EH (cell line): ENCODE results near the gene MKRN2OS.
A peak's percentile ranks its signal among the peaks of the same experiment; 100 is the strongest.

Source experiments
- DNase-seq: peaks from one replicate; pipeline ENCODE4 v3.0.0-alpha.2; 2015; ENCODE audit warnings: low read depth

The MKRN2OS gene, protein sequence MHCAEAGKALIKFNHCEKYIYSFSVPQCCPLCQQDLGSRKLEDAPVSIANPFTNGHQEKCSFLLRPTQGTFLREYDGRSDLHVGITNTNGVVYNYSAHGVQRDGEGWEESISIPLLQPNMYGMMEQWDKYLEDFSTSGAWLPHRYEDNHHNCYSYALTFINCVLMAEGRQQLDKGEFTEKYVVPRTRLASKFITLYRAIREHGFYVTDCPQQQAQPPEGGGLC

DNA sequence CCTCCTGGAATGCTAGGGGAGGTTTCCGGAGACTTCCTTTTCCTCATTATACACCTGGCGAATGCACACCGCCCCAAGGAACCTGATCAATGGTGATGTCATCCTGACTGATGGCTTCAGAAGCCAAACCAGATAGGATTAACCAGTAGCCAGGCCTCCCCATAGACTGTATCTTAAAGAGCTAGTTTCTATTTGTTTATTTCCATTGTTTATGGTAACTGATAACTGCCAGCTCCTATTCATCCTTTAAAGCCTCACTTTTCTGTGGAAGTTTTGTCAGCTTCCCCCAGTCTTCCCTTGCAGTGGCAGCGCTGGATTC, at the start of gene MKRN2OS:
Gene MKRN2OS, minus strand, starts transcription at position 27 of the 319 bp plus-strand sequence. CDS start 35 bp downstream, outside the sequence.
- DNase-seq, result peak; percentile 4

DNA sequence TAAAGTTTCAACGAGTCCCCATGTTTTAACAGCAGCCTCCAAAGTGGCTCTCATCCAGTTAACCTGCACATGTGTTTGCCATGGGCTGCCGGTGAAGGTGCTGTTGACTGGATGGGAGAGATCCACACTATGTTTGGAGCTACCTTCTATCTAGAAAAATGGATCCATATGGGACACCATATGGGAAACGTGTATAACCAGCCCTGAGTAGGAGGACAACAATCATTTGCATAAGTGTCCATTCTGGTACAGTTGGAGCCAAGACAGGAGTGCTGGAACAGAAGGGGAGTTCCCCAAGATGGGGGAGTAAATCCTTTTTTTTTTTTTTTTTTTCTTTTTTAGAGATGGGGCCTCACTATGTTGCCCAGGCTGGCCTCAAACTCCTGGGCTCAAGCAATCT, 48.2 kb upstream of the MKRN2OS start:
- DNase-seq, result no peak

DNA sequence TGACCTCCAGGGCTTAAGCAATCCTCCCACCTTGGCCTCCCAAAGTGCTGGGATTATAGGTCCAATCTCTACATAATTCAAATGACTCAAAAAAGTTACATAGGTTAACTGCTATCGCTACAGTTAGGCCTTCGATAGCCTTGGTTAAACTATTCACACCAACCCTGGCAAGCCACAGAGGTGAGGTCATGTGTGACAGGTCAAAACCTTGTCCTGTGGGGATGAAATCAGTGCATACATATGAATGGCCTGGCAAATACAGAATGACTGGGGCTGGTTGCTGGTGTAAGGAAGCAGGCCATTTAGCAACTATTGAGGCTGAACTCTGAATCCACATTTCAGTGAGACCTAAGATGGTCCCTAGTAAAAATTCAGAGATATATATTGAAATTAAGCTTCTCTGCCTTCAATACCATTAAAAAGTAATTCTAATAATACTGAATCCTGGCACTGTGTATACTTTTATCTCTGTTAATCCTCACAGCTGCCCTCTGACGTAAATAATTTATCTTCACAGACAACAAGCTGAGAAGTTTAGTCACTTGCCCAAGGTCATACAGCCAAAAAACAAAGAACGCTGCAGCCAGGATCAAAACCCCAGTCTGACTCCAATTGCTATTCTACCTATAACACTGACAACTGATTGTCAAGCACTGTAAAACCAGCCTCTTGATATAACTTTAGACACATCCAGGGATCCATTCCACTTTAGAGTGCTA, 46.9 kb upstream of the MKRN2OS start:
- no peak for DNase-seq

DNA sequence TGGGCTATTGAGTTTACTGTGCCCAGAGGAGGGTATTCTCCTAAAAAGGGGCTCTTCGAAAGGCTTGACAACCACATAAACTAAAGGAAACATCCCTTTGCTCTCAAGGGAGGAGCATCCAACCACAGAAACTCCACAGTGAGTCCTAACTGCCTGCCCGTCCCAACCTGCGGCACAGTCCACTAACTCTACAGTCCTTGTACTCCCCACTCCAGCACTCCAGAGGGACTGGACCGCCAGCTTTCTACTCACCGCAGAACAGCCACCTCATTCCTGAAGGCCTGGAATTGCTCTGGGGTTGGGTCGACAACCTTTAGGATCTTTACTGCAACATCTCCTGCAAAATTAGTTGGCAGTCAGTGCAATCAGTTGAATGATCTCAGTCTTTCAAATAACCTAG, 46.2 kb upstream of the MKRN2OS start:
- DNase-seq, result no peak

DNA sequence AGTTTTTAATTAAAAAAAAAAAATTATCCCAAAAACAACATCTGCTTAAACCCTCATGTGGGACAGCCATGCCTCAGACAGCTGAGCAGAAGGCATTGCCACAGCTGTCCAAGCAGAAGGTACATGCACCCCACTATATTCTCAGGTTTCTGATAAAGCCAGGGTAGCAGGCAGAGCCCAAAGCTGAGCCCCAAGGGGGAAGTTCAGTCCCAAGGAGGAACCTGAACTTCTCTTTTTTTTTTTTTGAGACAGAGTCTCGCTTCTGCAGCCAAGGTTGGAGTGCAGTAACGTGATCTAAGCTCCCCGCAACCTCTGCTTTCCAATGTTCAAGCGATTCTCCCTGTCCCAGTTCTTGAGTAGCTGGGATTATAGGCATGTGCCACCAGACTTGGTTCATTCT, 44.8 kb upstream of the MKRN2OS start:
- DNase-seq, result no peak

DNA sequence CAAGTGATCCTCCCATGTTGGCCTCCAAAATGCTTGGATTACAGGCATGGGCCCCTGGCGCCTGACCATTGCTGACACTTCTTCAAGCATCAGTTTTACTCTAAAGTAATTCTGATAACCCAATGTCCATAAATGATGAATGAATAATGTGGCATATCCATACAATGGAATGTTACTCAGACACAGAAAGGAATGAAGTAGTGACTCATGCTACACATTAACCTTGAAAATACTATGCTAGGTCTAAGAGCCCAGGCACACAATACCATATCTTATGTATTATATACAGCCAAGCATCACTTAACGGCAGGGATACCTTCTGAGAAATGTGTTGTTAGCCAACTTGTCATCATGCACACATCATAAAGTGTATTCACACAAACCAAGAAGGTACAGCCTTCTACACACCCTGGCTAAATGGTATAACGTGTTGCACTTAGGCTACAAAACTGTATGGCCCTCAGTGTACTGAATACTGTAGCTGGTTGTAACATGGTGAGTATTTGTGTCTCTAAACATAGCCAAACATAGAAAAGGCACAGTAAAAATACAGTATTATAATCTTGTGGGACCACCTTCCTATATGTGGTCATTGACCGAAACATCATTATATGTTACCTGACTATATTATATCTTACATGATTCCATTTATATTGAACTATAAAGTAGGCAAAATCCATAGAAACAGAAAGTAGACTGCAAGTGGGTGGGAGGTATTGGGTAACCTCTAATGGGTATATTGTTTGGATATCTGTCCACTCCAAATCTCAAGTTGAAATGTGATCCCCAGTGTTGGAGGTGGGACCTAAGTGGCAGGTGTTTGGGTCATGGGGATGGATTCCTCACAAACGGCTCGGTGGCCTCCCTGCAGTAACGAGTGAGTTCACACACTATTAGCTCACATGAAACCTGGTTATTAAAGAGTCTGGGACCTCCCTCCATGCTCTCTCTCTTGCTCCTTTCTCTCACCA, 43.0 kb upstream of the MKRN2OS start:
- DNase-seq, result peak; percentile 62

DNA sequence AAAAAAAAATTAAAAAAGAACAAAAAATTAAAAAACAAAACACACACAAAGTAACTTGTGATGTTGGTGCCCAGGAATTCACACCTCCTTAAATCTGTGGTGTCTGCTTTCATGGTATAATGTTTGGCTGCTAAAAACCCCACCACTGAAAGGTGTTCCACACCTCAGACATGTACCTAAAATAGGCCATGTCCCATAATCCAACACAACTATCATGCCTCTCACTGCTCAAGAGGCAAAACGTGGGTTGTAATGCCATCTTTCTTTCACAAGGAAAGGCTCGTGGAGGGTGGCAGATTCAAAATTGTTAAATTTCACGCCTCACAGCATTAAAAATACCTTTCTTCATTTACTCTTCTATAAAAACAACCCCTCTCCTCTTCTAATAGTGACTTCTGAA, 41.1 kb upstream of the MKRN2OS start:
- DNase-seq, result no peak

DNA sequence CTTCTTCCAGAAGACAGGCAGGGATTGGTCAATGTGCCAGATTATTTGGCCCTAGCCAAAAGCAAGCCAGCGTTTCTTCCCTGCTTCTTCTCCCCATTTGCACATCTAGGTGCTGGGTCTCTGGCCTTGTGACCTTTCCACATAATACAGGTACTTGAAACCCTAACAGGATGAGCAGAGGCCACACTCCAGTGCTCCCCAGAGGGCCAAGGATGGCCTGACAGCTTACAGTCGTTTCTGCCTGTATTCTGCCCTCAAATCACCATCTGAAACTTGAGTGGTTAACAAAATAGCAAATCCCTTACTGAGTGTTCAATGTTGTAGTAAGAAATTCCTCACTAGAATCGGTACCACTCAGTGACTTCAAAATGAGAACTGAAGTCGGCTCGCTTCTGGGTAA, 40.7 kb upstream of the MKRN2OS start:
- no peak for DNase-seq

DNA sequence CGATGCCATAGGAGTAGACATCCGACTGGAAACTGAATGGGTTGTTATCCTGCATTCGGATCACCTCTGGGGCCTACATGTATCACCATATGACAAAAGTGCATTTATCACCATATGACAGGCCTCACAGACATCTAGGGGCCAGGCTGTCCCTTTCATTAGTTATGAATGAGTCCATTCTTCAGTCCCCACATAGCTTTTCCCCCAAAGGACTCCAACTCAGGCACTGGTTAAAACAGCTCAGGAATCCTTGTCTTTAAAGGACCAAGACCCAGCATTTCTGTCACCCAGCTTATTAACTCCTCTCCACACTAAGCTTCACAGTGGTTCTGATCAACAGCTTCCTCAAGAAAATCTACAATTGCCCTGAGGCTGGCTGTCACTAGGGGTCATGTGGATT, 39.9 kb upstream of the MKRN2OS start:
- no peak for DNase-seq

DNA sequence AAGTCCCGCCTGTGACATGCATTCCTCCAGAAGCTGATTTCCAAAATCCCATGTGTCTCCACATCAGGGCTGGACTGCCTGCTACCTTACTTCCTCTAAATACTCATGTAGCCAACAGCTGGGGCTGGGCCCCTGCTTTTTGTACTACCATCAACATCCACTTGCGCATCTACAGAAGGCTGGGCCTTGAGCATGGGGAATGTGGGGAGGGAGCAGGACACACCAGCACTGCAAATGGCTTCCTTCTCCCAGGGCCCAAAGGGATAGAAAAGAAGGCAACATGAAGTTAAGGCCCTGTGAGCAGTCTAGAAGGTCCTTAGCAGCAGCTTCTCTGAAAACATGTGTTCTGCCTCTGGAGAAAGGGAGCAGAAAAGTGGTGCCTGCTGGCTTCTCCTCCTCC, 38.8 kb upstream of the MKRN2OS start:
- DNase-seq, result no peak

DNA sequence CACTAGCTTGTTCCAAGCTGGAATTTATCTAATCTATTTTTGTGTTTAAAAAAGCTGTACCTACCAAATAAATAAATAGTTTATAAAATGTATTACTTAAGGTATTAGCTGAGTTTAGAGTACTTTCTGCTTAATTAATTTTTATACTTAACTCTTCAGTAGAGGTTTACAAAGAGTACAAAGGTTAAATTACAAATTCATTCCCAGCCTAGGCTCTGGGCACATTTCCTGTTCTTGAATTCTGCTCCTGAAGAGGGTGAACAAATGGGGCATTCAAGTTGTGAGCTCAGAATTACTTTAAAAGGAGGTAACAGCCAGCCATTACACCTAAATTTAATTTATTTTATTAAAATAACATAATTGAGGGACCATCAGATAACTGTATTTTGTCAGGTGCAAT, 38.0 kb upstream of the MKRN2OS start:
- no peak for DNase-seq

DNA sequence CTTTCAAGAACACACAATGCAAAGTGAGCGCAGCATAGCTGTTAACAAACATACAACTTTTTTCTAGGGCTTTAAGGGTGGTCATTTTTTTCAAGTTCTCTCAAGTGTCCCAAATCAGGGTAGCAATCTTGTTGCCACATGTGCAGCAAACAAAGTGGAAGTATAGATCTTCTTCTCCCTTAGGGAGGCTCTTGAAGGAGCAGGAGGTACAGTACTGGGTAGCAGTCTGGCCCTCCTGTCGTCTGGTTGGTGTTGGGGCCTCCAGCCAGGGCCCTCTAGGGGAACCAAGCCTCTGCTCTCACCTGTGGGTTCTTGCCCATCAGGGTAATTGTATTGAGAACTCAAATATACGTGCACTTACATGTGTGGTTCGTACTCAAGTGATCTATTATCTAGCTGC, 37.4 kb upstream of the MKRN2OS start:
- no peak for DNase-seq

DNA sequence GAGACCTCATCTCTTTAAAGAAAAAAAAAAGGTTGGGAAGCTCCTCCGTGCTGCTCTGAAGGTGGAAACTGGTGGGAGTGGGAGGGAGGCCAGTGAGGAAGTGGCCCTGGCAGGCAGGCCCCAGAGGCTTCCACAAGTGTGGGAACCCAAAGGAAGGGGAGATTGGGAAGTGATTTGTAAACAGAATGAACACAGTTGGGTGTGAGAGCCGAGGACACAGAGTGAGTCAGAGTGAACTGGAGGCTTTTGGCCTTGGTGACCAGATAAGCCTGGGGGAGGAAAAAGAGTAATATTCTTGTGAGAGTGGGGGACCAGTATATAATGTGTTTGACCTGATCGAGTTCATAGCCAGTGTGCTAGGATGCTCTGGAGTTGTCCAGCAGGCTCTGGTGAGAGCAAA, 34.6 kb upstream of the MKRN2OS start:
- DNase-seq, result peak; percentile 57

DNA sequence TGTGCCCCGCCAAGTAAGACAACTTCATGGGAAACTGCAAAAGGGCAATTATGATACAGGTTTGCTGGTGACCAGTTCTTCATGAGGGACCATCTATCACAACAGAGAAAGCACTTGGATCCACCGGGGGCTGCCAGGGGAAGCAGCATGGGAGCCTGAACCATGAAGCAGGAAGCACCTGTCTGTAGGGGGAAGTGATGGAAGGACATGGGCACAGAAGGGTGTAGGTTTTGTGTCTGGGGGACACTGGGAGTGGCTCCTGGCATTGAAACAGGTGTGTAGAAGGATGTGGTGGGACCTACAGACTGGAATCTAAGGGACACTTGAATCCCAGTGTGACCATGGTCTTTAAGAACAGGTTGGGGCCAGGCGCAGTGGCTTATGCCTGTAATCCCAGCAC, 34.2 kb upstream of the MKRN2OS start:
- DNase-seq, result no peak

DNA sequence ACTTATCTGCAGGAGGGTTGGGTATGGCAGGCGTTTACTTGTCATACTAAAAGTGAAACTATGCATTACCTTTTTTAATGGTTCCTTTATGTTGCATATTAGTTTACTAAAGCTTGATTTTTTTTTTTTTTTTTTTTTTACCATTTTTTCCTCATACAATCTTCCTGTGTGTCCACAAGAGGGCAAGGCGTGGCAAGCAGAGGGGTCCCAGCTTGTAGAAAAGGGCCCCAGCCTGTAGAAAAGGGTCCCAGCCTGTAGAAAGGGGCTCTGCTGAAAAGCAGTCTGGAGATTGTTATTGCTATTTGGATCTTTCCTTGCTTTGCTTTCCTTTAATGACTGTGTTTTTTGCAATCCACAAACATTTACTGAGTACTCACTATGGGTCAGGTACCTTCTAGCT, 33.4 kb upstream of the MKRN2OS start:
- DNase-seq, result no peak

DNA sequence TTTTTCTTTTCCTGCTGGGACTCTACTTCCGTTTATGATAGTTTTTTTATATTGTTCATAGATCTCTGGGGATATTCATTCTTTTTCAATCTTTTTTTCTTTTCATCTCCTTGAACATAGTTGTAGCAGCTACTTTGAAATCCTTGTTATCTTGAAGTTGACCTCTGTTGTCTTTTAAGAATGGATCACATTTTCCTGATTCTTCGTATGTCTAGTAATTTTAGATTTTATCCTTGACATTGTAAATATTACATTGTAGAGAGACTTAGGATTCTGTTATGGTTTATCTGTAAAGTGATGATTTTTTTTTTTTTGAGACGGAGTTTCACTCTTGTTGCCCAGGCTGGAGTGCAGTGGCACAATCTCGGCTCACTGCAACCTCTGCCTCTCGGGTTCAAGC, 32.1 kb upstream of the MKRN2OS start:
- no peak for DNase-seq

DNA sequence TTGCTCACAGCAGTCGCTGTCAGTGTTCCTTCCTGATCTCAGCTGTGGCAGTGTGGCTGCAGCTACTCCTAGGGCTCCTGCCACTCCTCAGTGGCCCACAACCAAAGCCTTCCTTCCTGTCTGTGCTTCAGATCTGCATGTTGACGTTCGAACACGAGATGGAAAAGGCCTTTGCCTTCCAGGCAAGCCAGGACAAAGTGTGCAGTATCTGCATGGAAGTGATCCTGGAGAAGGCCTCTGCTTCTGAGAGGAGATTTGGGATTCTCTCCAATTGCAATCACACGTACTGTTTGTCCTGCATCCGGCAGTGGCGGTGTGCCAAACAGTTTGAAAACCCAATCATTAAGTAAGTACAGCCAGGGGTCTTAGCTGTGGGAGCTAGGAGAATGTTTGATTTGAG, 29.4 kb upstream of the MKRN2OS start:
- DNase-seq, result no peak

DNA sequence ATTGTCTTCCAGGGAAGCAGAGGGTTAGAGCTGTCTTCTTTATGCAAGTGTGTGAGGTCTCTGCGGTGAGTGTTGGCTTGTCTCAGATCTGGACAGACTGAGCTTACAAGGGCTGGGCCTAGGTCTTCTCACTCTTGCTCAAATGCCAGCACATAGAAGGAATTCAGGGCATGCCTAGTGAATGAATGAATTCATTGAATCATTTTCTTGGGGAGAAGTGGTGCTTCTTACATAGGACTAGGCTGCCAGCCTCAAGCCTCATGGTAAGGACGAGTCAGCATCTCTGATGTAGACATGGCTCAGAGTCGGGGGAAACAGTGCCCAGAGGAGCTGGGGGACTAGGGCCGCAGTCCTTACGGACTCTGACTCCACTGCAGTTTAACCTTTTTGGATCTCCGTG, 28.8 kb upstream of the MKRN2OS start:
- peak; percentile 26 for DNase-seq

DNA sequence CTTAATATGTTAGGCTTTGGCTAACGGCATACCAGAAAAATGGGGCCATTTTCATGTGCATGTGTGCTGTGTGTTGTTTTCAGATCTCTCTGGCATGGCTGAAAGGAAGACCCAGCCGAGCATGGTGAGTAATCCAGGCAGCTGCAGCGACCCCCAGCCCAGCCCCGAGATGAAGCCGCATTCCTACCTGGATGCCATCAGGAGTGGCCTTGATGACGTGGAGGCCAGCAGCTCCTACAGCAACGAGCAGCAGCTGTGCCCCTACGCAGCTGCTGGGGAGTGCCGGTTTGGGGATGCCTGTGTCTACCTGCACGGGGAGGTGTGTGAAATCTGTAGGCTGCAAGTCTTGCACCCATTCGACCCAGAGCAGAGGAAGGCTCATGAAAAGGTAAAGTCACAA, 26.7 kb upstream of the MKRN2OS start:
- DNase-seq, result no peak

DNA sequence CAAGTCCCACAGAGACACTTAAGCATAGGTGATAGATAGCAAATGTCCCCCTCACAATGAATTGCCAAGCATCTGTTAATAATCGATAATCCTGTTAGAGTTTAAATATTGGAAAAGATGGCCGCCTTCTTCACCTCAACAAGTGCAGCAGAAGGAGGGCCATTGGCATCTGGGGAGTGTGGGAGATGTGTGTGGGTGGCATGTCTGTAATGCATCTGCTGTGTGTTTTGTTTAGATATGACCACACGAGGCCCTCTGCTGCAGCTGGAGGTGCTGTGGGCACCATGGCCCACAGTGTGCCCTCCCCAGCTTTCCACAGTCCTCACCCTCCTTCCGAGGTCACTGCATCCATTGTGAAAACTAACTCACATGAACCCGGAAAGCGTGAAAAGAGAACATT, 24.5 kb upstream of the MKRN2OS start:
- DNase-seq, result no peak

DNA sequence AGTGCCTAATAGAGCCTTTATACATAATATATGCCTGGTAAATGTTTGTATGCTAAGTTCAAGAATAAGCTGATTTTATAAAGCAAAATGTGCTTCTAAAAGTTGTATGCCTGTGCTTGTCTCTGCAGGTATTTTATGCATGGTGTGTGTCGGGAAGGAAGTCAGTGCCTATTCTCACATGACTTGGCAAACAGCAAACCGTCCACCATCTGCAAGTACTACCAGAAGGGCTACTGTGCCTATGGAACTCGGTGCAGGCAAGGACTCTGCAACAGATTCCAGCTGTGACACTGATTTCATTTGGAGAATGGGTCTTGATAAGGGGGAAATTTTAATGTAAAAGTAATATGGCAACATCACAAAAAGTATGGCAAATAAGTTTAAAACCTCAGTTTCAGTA, 23.4 kb upstream of the MKRN2OS start:
- DNase-seq, result no peak

DNA sequence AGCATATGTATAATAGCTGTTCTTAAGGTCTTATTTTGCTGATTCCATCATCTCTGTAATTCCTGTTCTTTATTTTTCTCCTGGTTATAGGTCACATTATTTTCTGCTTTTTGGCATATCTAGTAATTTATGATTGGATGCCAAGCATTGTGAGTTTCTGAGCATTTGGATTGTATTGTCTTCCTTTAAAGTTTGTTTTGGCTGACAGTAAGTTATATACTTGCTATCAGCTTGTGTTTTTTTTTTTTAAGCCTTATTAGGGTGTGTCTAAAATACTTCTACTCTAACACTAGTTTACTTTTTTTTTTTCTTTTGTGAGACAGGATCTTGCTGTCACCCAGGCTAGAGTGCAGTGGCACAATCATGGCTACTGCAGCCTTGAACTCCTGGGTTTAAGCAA, 21.7 kb upstream of the MKRN2OS start:
- DNase-seq, result no peak

DNA sequence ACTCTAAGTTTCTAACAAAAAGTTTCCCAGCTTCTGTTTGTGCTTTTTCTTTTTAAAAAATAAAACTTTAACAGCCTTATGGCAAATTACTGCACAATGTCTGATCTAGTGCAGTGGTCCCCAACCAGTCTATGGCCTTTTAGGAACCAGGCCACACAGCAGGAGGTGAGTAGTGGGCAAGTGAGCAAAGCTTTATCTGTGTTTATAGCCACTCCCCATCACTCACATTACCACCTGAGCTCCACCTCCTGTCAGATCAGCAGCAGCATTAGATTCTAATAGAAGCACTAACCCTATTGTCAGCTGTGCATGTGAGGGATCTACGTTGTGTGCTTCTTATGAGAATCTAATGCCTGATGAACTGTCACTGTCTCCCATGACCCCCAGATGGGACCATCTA, 17.2 kb upstream of the MKRN2OS start:
- no peak for DNase-seq
